ENCODE measurements around the gene OTUD7B.

- no peak for TF ChIP-seq CTCF (IDR thresholded peaks at IDR 0.05)
- TF ChIP-seq POLR2AphosphoS5 (IDR thresholded peaks at IDR 0.05), result no peak
Observed at GRCh38 chr1:149927056-149927562, 83.4 kb downstream of the OTUD7B start.
